HG03039 (cell line): ENCODE measurements around the gene ZFAND4.
"Not testable (repeated sequence)": the region's sequence is repeated elsewhere in the genome, so short reads cannot be mapped to it uniquely, and the experiment has no call there.

Experiments
- ATAC-seq: cut with Tn5 transposase; IDR thresholded peaks from one replicate; pipeline ENCODE4 v1.9.1; 2021; ENCODE audit warnings: mild to moderate bottlenecking, moderate library complexity; ENCODE audit not compliant: unreplicated experiment

ZFAND4 gene

DNA sequence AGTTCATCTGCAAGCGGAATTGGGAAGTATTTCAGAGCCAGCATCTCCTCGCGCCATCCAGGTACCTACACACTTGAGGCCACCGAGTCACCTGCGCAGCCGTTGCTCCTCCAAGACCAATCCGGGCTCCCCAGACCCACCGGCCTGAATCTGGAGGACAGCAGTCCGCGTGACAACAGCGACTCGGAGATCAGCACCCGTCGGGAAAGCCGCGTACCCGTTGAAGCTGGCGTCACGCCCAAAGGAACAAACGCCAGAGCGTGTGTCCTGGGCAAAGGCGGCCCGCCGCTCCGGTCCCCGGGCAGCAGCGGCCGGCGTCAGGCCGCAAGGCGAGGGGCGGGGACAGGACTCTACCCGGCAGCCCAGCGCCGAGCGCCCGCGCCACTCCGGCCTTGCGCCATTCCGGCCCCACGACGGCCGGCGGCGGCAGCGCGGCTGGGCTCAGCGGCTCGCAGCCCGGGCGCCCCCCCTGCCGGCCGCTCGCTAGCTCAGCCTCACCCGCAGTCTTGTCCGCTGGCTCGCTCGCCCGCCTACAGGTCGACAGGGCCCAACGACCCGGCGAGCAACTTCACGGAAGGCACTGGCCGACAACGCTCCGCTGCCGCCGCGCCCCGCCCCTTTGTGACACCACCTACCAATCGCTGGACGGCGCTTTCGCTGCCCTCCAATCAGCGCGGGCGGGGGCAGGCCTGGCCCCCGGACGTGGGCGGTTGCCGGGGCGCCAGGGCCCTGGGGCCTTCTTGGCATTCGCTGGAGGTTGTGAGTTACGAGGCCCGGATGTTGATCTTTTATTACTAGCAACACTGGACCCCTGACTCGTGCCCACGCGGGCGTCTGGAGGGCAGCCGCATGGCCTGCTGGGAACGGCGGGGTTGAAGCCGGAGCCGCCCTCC, at the start of gene ZFAND4:
Gene ZFAND4 (minus strand): TSS at position 592 of the 893 bp plus-strand sequence. CDS start 9,047 bp downstream, outside the sequence.
- ATAC-seq, result peak; percentile 97

DNA sequence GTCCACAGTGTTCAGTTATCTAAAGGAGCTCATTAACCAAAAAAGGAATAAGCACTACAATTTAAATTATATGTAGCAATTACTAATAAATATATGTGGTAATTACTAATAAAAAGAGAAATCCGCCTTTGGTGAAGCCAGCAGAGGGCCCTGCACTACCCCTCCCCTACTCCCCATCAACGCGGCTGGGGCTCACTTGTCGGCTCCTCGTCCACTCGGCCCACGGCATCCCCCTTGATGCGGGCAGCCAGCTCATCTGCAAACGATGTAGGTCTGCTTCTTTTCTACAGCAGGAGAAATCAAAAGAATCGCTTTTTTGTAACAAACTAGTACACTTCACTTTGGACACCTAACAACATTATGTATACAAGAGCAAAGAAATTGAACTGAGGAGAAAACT, 48.9 kb upstream of the ZFAND4 start:
- ATAC-seq, result not testable (repeated sequence)

DNA sequence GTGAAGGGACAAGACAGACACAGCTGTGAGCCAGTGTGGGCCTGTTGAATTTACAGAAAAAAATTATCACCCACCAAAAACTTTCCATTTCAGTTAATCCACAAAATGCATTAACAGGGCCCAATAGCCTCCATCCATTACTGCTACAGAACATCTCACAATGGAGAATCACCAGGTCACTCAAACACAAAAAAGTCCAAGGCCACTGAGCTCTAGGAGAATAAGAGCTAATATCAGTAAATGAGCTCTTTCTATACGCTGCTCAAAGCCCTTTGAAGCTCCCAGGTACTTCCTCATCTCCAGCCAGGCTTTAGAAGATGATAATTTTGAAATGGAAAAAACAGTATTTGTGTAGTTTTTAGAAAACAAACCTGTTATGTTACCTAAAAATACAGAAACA, 45.1 kb upstream of the ZFAND4 start:
- not testable (repeated sequence) for ATAC-seq

DNA sequence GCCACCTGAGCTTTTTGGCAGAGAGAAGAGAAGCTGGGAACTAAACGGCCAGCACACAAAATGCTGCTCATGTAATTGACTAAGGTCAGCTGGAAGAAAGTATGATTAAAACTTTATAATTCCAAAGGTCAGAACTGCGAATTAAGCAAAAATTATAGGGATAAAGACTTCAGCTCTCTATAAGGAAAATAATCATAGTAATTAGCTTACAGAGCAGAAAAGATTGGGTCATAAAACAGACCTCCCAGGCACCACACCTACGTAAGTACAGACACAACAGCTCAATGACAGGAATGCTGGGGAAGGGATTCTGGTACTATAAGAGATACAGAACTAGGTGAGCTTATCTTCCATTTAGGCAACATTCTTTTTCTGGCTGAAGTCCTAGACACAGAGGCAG, 44.5 kb upstream of the ZFAND4 start:
- ATAC-seq, result not testable (repeated sequence)

DNA sequence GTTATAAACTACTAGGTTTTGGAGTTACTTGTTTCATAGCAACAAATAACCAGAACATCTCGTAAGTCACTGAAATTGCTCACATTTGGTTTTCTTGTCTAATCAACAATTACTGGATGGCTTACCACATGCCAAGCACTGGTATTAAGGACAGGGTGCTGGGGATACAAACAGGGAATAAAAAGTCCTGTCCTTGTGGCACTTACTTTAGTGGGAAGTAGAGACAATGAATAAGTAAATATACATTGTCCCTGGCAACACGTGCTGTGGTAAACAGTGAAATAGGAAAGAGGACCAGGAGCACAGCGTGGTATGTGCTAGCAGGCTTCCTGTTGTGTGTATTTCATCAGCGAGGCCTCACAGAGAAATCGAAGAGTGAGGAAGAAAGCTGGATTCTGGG, 38.7 kb upstream of the ZFAND4 start:
- ATAC-seq, result not testable (repeated sequence)

DNA sequence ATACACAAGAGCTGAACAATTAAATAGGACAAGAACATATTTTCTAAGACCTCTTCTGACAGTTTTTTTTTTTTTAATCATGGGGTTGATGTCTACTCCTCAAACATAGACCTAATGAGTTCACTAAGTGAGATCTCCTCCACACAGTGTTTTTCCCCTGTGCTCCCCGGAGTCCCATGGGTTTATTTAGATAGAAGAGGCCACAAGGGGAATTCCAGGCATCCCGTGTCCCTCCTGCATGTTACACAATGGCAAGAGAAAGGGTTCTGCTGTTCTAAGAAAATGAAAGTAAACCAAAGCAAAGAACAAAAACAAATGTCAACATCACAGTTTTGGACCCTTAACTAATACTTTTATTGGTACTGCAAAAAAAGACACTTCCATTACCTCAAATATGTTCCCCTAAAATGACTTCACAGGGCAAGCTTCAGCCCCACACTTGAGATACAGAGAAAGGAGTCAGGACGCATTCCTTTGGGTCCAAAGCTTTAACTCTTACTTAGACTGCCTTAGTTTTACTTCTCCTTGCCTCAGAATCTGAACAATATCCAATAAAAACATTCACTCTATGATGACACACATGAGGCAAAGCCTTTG, 37.7 kb upstream of the ZFAND4 start:
- peak; percentile 89 for ATAC-seq

DNA sequence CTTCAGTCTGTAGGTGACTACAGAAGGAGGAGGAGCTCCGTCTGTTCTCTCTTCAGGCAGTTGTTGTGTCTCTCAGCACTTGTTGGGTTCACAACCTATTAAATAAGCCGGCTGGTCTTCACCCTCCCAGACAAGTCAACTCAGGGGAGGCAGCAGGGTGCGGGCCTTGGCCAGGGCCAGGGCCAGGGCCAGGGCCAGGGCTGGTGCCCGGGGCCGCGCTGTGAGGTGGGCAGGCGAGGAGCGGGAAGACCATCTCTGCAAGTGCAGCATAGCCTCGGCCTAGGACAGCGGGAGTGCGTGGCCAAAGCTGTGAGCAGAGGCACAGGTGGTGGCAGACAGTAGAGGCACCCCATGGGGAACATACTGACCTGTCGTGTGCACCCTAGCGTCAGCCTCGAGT, 5.9 kb upstream of the ZFAND4 start:
- not testable (repeated sequence) for ATAC-seq

DNA sequence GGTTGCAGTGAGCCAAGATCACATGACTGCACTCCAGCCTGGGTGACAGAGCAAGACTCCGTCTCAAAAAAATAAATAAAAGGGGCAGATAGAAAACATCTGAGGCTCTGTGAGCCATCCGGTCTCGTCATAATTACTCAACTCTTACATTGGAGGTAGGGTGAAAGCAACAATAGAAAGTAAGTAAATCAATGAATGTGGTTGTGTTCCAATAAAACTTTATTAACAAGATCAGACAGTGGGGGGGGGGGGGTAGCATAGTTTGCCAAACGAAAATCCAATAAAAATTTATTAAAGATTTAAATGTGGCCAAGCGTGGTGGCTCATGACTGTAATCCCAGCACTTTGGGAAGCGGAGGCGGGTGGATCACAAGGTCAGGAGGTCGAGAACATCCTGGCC, 2.8 kb upstream of the ZFAND4 start:
- ATAC-seq, result no peak

DNA sequence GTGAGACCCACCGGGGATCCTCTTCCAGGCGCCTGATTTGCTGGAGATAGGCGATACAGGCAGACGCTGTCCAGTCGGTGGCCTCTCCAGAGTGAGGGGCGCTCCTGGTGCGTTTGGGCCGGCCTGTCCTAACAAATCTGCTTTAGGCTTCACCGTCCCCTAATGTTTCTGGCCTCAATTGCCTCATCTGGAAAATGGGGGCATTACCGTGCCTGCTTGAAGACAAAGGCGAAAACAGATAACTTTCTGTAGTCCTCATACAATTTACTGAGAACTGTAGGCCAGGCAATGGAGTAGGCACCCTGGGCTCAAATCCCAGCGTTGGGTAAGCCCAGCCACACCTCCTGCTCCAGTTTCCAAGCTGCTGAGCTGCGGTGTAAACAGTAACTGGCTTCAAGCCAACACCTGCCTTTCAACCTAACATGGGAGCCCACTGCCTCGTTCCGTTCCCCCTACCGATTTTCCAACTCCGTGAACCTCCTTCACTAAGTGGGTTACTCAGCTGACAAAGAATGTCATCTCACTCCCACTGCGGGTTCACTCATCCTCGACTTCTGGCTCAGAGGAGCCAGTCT, 589 bp upstream of the ZFAND4 start:
- ATAC-seq, result no peak

DNA sequence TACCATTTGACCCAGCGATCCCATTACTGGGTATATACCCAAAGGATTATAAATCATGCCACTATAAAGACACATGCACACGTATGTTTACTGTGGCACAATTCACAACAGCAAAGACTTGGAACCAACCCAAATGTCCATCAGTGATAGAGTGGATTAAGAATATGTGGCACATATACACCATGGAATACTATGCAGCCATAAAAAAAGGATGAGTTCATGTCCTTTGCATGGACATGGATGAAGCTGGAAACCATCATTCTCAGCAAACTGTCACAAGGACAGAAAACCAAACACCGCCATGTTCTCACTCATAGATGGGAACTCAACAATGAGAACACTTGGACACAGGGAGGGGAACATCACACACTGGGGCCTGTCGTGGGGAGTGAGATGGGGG, 1.3 kb downstream of the ZFAND4 start:
- ATAC-seq, result not testable (repeated sequence)

DNA sequence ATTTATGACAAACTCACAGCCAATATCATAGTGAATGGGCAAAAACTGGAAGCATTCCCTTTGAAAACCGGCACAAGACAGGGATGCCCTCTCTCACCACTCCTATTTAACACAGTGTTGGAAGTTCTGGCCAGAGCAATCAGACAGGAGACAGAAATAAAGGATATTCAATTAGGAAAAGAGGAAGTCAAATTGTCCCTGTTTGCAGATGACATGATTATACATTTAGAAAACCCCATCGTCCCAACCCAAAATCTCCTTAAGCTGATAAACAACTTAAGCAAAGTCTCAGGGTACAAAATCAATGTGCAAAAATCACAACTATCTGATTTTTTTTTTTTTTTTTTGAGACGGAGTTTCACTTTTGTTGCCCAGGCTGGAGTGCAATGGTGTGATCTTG, 2.7 kb downstream of the ZFAND4 start:
- ATAC-seq, result not testable (repeated sequence)

DNA sequence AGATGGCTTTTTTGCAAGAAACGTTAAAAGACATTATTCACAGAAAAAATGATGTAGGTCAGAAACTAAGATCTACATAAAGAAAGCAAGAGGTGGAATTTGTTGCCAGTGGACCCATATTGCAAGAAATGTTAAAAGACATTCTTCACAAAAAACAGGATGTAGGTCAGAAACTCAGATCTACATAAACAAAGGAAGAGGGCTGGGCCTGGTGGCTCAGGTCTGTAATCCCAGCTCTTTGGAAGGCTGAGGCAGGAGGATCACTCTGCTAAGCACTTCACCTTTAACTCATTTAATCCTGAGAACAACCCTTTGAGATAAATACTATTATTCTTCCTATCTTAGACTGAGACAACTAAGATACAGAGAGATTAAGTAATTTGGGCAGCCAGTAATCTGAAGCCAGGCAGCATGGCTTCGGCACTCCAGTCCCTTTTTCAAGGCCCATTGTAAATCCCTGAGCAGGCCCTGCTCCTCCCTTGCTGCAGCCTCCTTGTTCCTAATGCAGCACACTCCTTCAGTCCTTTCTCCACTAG, 11.6 kb downstream of the ZFAND4 start:
- no peak for ATAC-seq

DNA sequence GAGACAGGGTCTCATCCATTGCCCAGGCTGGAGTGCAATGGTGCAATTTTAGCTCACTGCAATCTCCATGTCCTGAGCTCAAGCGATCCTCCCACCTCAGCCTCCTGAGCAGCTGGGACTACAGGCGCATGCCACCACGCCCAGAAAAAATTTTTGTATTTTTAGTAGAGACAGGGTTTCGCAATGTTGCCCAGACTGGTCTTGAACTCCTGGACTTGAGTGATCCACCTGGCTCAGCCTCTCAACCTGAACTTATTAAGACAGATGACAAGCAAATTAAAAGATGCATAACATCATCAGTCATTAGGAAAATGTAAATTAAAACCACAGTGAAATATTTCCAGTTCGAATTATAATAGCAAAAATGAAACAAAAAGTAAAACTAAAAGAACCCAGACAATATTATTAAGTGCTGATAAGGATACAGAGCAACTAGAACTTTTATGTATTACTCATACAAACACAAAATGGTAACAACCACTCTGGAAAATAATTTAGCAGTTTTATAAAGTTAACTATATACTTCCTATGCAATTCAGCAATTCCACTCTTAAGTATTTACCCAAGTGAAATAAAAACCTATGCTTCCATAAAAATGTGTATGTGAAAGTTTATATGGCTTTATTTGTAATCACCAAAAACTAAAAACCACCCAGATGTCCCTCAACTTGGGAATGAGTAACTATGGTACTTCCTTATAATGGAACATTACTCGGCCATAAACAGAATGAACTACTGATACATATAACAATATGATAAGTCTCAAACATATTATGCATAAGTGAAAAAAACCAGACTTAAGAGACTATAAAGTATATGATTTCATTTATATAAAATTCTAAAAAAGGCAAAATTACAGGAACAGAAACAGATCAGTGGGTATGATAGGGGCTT, 15.3 kb downstream of the ZFAND4 start:
- ATAC-seq, result no peak

DNA sequence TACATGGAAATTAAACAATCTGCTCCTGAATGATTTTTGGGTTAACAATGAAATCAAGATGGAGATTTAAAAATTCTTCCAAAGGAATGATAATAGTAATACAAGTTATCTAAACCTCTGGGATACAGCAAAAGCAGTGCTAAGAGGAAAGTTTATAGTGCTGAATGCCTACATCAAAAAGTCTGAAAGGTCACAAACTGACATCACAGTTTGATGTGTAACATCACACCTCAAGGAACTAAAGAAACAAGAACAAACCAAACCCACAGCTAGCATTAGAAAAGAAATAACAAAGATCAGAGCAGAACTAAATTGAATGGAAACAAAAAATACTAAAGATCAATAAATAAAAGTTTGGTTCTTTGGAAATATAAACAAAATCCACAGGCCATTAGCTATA, 17.4 kb downstream of the ZFAND4 start:
- no peak for ATAC-seq

DNA sequence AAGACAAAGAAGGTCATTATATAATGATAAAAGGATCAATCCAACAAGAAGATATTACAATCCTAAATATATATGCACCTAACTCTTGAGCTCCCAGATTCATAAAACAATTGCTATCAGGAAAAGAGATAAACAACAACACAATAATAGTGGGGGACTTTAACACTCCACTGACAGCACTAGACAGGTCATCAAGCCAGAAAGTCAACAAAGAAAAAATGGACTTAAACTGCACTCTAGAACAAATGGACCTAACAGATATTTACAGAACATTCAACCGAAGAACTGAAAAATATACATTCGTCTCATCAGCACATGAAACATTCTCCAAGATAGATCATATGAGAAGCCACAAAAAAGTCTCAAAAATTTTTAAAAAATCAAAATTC, 17.8 kb downstream of the ZFAND4 start:
- not testable (repeated sequence) for ATAC-seq

DNA sequence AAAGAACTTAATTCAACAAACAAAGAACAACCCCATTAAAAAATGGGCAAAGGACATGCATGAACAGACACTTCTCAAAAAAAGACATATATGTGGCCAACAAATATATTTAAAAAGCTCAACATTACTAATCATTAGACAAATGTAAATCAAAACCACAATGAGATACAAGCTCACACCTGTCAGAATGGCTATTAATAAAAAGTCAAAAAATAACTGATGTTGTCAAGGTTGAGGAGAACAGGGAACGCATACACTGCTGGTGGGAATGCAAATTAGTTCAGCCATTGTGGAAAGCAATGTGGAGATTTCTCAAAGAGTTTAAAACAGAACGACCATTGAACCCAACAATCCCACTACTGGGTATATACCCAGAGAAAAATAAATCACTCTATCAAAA, 19.1 kb downstream of the ZFAND4 start:
- no peak for ATAC-seq

DNA sequence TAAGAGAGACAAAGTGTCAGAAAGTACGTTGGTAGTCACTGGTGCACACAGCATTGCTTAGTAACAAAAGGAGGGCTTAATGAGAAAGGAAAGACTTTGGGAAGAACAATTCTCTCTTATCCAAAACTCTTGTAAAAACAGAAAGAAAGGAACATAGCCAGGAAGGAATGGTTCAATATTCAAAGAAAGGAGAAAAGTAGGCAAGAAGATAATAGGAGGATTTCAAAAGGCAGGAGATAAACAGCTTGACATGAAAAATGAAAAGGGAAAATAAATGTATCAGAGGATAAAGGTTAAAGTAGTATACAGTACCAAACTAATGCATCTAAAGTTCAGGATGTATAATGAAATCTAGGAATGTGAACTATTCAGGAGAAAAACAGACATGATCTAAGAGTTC, 20.1 kb downstream of the ZFAND4 start:
- ATAC-seq, result no peak

DNA sequence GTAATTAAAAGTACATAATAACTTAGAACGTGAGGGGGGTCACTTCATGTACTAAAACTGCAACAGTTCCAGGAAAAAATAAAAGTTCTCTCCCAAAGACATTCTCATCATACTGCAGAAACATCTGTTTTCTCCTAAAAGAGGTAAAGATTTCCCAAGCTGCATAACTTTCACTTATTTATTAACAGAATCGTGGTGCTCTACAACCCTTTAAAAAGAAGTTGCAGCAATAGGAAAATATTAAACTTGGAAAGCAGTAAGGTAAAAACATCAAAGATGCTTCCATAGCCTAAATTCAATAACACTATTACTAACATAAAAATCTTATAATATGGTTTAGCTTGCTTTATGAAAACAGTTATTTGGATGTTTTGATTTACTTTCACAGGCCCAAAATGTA, 23.3 kb downstream of the ZFAND4 start:
- no peak for ATAC-seq

DNA sequence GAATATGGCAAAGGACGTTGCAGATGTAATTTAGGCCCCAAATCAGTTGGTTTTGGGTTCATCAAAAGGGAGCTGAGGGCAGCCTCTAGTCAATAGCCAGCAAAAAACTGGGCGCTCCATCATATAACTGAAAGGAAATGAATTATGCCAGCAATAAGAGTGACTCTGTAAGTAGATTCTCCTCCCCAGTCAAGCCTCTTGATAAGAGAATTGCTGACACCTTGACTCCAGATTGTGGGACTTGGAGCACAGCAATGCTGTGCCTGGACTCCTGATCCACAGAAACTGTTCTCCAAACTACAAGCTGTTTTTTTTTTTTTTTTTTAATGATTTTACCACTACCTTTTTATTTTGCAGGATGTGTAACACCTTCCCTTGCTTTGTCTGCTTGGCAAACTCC, 25.5 kb downstream of the ZFAND4 start:
- ATAC-seq, result no peak

DNA sequence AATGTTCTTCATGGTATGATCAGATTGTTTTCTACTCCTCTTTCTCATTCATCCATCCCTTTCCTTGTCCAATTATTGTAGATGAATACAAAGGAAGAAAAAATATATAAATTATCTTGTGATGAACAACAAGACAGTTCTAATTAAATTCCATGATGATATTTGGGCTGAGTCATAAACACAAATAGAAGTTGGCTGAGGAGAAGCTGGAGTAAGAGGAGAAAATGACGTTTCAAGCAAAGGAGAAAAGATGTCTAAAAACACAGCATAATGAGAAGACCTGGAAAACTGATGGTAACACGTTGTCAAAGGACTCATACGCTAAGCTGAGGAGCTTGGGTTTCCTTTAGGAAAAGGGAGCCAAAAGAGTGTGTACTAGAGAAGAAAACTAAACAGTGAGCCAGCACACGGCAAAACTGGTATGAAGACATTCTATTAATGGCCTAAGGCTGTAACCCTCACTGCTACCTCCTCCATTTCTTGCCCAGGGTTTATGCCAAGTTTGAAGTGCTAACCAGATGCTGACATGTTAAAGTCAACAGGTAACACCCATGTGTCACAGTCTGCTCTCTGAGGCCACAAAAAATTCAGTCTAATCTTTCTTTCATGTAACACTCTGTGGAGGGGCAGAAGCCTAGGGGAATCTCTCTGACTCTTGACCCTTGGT, 26.1 kb downstream of the ZFAND4 start:
- ATAC-seq, result no peak
